MM.1S (cell line): ENCODE measurements around the gene CFAP77.

Source experiments
- EZH2 ChIP-seq: fragments of 300-600 bp; sonication (generic); optimal IDR thresholded peaks from 2 replicates; pipeline ENCODE3; 2017; ENCODE audit warnings: low read depth, mild to moderate bottlenecking, antibody characterized with exemption, low read length, mixed read lengths
- EZH2phosphoT487 ChIP-seq: fragments of 300-600 bp; sonication (generic); IDR thresholded peaks from 2 replicates; pipeline ENCODE4 v1.6.1; 2018; ENCODE audit warnings: antibody characterized with exemption, low read length
- TF ChIP-seq, protein P1 (sequence below): fragments of 300-600 bp; sonication (generic); IDR thresholded peaks from 2 replicates; pipeline ENCODE4 v1.5.1; 2016; ENCODE audit warnings: antibody characterized with exemption, low read length, mixed read lengths

DNA sequence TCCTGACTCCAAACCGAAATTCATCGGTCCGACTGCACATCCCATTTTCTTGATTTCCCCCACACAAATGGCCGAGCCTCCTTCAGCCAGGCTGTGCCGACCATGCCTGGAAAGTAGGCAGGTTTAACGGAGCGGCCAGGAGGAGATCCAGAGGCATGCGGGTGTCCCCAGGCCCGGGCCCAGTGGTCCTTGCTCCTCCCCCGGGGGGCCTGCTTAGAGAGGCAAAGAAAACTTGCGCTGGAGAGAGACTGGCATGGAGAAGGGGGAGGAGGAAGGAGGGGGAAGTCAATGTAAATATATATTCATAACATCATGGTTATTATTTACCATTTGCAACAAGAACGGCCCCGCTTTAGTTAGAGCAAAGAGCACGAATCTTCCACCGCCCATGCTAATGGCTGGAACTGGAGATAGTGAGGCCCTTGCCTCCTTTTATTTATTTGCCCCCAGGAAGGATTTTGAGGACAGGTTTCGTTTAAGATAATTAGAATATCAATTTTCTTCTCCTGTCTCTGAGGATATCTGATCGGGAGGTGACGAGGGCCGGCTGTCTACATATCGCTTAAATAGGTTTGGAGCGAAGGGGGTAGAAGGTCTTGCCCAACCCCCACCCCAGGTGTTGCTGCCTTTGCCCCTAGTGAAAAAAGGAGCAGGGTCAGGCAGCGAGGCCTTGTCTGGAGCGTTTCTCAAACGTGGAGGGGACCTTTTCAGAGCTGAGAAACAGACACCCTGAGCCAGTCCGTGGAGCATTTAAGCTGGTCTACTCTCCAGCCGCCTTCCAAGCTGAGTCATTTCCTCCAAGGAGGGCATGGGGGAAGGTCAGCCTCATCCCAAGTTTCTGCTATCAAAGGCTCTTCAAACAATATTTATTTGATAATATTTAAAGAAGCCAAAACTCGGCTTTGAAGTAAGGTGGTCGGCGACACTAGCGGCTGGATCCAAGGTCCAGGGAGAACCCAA lies 174.9 kb downstream of the CFAP77 start:
- TF ChIP-seq, protein P1, sequence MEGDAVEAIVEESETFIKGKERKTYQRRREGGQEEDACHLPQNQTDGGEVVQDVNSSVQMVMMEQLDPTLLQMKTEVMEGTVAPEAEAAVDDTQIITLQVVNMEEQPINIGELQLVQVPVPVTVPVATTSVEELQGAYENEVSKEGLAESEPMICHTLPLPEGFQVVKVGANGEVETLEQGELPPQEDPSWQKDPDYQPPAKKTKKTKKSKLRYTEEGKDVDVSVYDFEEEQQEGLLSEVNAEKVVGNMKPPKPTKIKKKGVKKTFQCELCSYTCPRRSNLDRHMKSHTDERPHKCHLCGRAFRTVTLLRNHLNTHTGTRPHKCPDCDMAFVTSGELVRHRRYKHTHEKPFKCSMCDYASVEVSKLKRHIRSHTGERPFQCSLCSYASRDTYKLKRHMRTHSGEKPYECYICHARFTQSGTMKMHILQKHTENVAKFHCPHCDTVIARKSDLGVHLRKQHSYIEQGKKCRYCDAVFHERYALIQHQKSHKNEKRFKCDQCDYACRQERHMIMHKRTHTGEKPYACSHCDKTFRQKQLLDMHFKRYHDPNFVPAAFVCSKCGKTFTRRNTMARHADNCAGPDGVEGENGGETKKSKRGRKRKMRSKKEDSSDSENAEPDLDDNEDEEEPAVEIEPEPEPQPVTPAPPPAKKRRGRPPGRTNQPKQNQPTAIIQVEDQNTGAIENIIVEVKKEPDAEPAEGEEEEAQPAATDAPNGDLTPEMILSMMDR: no peak
- TF ChIP-seq EZH2phosphoT487 (no peak), EZH2 (no peak)
